Endodermal cell (in vitro differentiated cells): ENCODE measurements around the gene IL22RA2. TPM values are rescaled to one million over a fixed set of nuclear protein-coding genes. Genes with fewer than 3 reads are reported as not detected.

ENCODE experiments used
- DNase-seq: peaks from one replicate; pipeline ENCODE4 v3.0.0-alpha.2; 2017
- H3K27ac ChIP-seq: 2 replicates; pipeline ENCODE4 v1.5.1; 2013; ENCODE audit warnings: mild to moderate bottlenecking, low read depth, low read length, moderate library complexity
- H3K27me3 ChIP-seq: 2 replicates; pipeline ENCODE4 v1.6.1; 2013; ENCODE audit warnings: mild to moderate bottlenecking, low read length, moderate library complexity; ENCODE audit not compliant: insufficient read depth, control insufficient read depth, poor library complexity, severe bottlenecking
- H3K36me3 ChIP-seq: 2 replicates; pipeline ENCODE4 v1.7.0; 2013; ENCODE audit warnings: mild to moderate bottlenecking, low read length, moderate library complexity; ENCODE audit not compliant: control insufficient read depth, insufficient read depth
- H3K4me1 ChIP-seq: one replicate; pipeline ENCODE4 v1.7.0; 2013; ENCODE audit warnings: low read length; ENCODE audit not compliant: control insufficient read depth, insufficient read depth
- H3K4me3 ChIP-seq: 2 replicates; pipeline ENCODE4 v1.5.1; 2013; ENCODE audit warnings: mild to moderate bottlenecking, low read length, moderate library complexity
- H3K9ac ChIP-seq: 2 replicates; pipeline ENCODE4 v1.6.1; 2013; ENCODE audit warnings: mild to moderate bottlenecking, low read length, moderate library complexity; ENCODE audit not compliant: poor library complexity, severe bottlenecking; ENCODE audit errors: extremely low read depth
- H3K9me3 ChIP-seq: 2 replicates; pipeline ENCODE4 v1.6.1; 2013; ENCODE audit warnings: mild to moderate bottlenecking, low read length, moderate library complexity; ENCODE audit not compliant: control insufficient read depth
- H3K27ac Mint-ChIP-seq: 2 replicates; pipeline ENCODE4 v1.8.0; 2020; ENCODE audit warnings: mixed read lengths
- H3K27me3 Mint-ChIP-seq: 2 replicates; pipeline ENCODE4 v1.8.0; 2021; ENCODE audit warnings: mild to moderate bottlenecking, mixed read lengths; ENCODE audit not compliant: insufficient read depth
- H3K36me3 Mint-ChIP-seq: 2 replicates; pipeline ENCODE4 v1.8.0; 2020; ENCODE audit warnings: low read depth, mixed read lengths
- H3K4me1 Mint-ChIP-seq: 2 replicates; pipeline ENCODE4 v1.8.0; 2020; ENCODE audit warnings: mixed read lengths
- H3K4me3 Mint-ChIP-seq: 2 replicates; pipeline ENCODE4 v1.8.0; 2020; ENCODE audit warnings: mild to moderate bottlenecking, moderate library complexity, mixed read lengths
- H3K9me3 Mint-ChIP-seq: 2 replicates; pipeline ENCODE4 v1.8.0; 2020; ENCODE audit warnings: mild to moderate bottlenecking, mixed read lengths
- CTCF ChIP-seq: fragments of 200-600 bp; sonication (generic); conservative IDR thresholded peaks from 2 replicates; pipeline ENCODE4 v1.5.0; 2021; ENCODE audit warnings: antibody characterized with exemption, mild to moderate bottlenecking
- WGBS, 2 experiments: methylation state at CpG; one replicate each; pipeline versions ENCODE4 v1.1.5 to v1.1.7; 2013; ENCODE audit warnings: missing lambda C conversion rate in 2 of 2, mixed read lengths in 1 of 2; ENCODE audit not compliant: insufficient coverage in 1 of 2, insufficient read length in 1 of 2; 5-methylcytosine and 5-hydroxymethylcytosine counted together
- total RNA-seq, 2 donors: library from RNA; stranded (reverse); fragmentation: NEBNext Ultra II Directional in 1 of 2; extraction: Animal tissue kit (Norgen Biotek cat#: 25700) in 1 of 2; gene quantifications; 2 replicates in 1 of 2; 3 replicates in 1 of 2; pipeline ENCODE4 v1.2.1, GENCODE V29; 2021

The IL22RA2 gene
- total RNA-seq, 2 donors from 2014 or later, result not detected

- Histone ChIP-seq H3K4me1 (no peaks in the 10 kb centered on the region), H3K36me3 (no peaks in the 10 kb centered on the region), H3K9ac (no peak overlapping the region), H3K27me3 (no peaks in the 10 kb centered on the region), H3K4me3 (peak overlapping the region; percentile 20), H3K27ac (no peak overlapping the region), H3K9me3 (peaks cover 24% of the 10 kb centered on the region)
- no peak for DNase-seq
- Mint-ChIP-seq H3K4me1 (no peaks in the 10 kb centered on the region), H3K36me3 (peaks cover 5% of the 10 kb centered on the region), H3K4me3 (no peak overlapping the region), H3K27ac (no peak overlapping the region), H3K27me3 (peaks cover 3% of the 10 kb centered on the region), H3K9me3 (peaks cover 68% of the 10 kb centered on the region)
- no peak for TF ChIP-seq CTCF
- 93 to 96% methylated on average over 12 to 13 of the region's 13 CpGs for whole genome bisulfite sequencing, 2 experiments
Observed at GRCh38 chr6:137170266-137171052, 3.0 kb downstream of the IL22RA2 start.

- H3K27ac Mint-ChIP-seq, result no peak overlapping the region
Observed at GRCh38 chr6:137167702-137168377, 5.6 kb downstream of the IL22RA2 start.

More at GRCh38 chr6:137167702-137168377, 5.6 kb downstream of the IL22RA2 start:
- no peak for DNase-seq
- Histone ChIP-seq H3K4me3 (no peak overlapping the region), H3K27me3 (no peaks in the 10 kb centered on the region), H3K9ac (no peak overlapping the region), H3K36me3 (no peaks in the 10 kb centered on the region), H3K9me3 (peaks cover 48% of the 10 kb centered on the region), H3K27ac (no peak overlapping the region), H3K4me1 (no peaks in the 10 kb centered on the region)
- Mint-ChIP-seq H3K4me1 (no peaks in the 10 kb centered on the region), H3K9me3 (peaks cover 86% of the 10 kb centered on the region), H3K27me3 (peaks cover 3% of the 10 kb centered on the region), H3K36me3 (peaks cover 10% of the 10 kb centered on the region), H3K4me3 (no peak overlapping the region)
- TF ChIP-seq CTCF, result no peak
- WGBS, 2 experiments, result 56 to 91% methylated on average over 1 to 4 of the region's 4 CpGs
